Astrocyte (in vitro differentiated cells and primary cell): Measurements from ENCODE around the gene DUSP1. TPM values are rescaled to one million over a fixed set of nuclear protein-coding genes. Genes with fewer than 3 reads are reported as not detected.

Experiments used
- DNase-seq: peaks from one replicate; pipeline ENCODE4 v3.0.0-alpha.2; 2010; ENCODE audit warnings: low read depth
- FAIRE-seq: peaks from 2 replicates; lab custom pipeline; 2011; peaks lifted over from hg19 to GRCh38; lab: Jason Lieb, UNC
- H2AFZ ChIP-seq: 2 replicates; pipeline ENCODE4 v1.6.0; 2012; ENCODE audit warnings: low read depth, low read length, inconsistent platforms
- H3K27ac ChIP-seq: 2 replicates; pipeline ENCODE4 v1.5.1; 2011; ENCODE audit warnings: low read depth, low read length, inconsistent platforms
- H3K27me3 ChIP-seq: 2 replicates; pipeline ENCODE4 v1.6.0; 2011; ENCODE audit warnings: low read length, inconsistent platforms; ENCODE audit not compliant: insufficient read depth
- H3K36me3 ChIP-seq: 2 replicates; pipeline ENCODE4 v1.5.1; 2011; ENCODE audit warnings: low read length, inconsistent platforms; ENCODE audit not compliant: insufficient read depth
- H3K4me1 ChIP-seq: 2 replicates; pipeline ENCODE4 v1.5.1; 2011; ENCODE audit warnings: low read length, inconsistent platforms; ENCODE audit not compliant: insufficient read depth
- H3K4me2 ChIP-seq: 2 replicates; pipeline ENCODE4 v1.6.0; 2012; ENCODE audit warnings: low read length, inconsistent platforms
- H3K4me3 ChIP-seq: 2 replicates; pipeline ENCODE4 v1.5.1; 2011; ENCODE audit warnings: low read depth, mild to moderate bottlenecking, low read length, inconsistent platforms; ENCODE audit not compliant: insufficient read depth
- H3K79me2 ChIP-seq: 2 replicates; pipeline ENCODE4 v1.6.0; 2012; ENCODE audit warnings: mild to moderate bottlenecking, low read length, inconsistent platforms; ENCODE audit not compliant: insufficient read depth
- H3K9ac ChIP-seq: 2 replicates; pipeline ENCODE4 v1.6.0; 2012; ENCODE audit warnings: mild to moderate bottlenecking, low read length, inconsistent platforms
- H3K9me3 ChIP-seq: 2 replicates; pipeline ENCODE4 v1.5.1; 2012; ENCODE audit warnings: low read depth, mild to moderate bottlenecking, low read length, inconsistent platforms; ENCODE audit not compliant: insufficient read depth
- H4K20me1 ChIP-seq: 2 replicates; pipeline ENCODE4 v1.6.0; 2012; ENCODE audit warnings: low read length, inconsistent platforms; ENCODE audit not compliant: insufficient read depth
- H3K27ac Mint-ChIP-seq: one replicate; pipeline ENCODE4 v1.8.0; 2021; ENCODE audit warnings: mild to moderate bottlenecking, mixed read lengths; ENCODE audit not compliant: unreplicated experiment
- H3K27me3 Mint-ChIP-seq: one replicate; pipeline ENCODE4 v1.8.0; 2021; ENCODE audit warnings: low read depth, mixed read lengths; ENCODE audit not compliant: unreplicated experiment
- H3K36me3 Mint-ChIP-seq: one replicate; pipeline ENCODE4 v1.8.0; 2021; ENCODE audit warnings: low read depth, mixed read lengths; ENCODE audit not compliant: unreplicated experiment
- H3K4me1 Mint-ChIP-seq: one replicate; pipeline ENCODE4 v1.8.0; 2021; ENCODE audit warnings: low read depth, mixed read lengths; ENCODE audit not compliant: unreplicated experiment
- H3K4me3 Mint-ChIP-seq: one replicate; pipeline ENCODE4 v1.8.0; 2021; ENCODE audit warnings: mild to moderate bottlenecking, moderate library complexity, mixed read lengths; ENCODE audit not compliant: unreplicated experiment
- H3K9me3 Mint-ChIP-seq: one replicate; pipeline ENCODE4 v1.8.0; 2021; ENCODE audit warnings: mild to moderate bottlenecking, mixed read lengths; ENCODE audit not compliant: unreplicated experiment
- CTCF ChIP-seq: IDR thresholded peaks from 2 replicates; pipeline ENCODE4 v1.5.1; 2011; ENCODE audit warnings: low read depth, mild to moderate bottlenecking, inconsistent platforms, low read length, moderate library complexity; ENCODE audit not compliant: insufficient read depth
- EZH2 ChIP-seq: IDR thresholded peaks from 2 replicates; pipeline ENCODE4 v1.6.1; 2012; ENCODE audit warnings: mild to moderate bottlenecking, low read length, inconsistent platforms; ENCODE audit not compliant: insufficient read depth
- total RNA-seq: library from RNA; stranded (reverse); gene quantifications from 2 replicates; pipeline ENCODE4 v1.2.1, GENCODE V29; 2021

The DUSP1 gene
- total RNA-seq, 1 donor from 2014 or later = 90.1 TPM

- peaks cover 38% of the 10 kb centered on the region for H3K79me2 ChIP-seq
- no peaks in the 10 kb centered on the region for H3K9me3 ChIP-seq
- peaks cover 25% of the 10 kb centered on the region for H3K36me3 ChIP-seq
- H3K4me1 Mint-ChIP-seq = peaks cover 37% of the 10 kb centered on the region
- H3K27ac Mint-ChIP-seq = peak overlapping the region; percentile 92
- no peaks in the 10 kb centered on the region for H3K9me3 Mint-ChIP-seq
- FAIRE-seq (no peak), DNase-seq (peak; percentile 83)
- no peaks in the 10 kb centered on the region for H3K27me3 Mint-ChIP-seq
- peak overlapping the region; percentile 98 for H3K9ac ChIP-seq
- no peak overlapping the region for H2AFZ ChIP-seq
- H3K4me2 ChIP-seq = peak overlapping the region; percentile 91
- no peak for TF ChIP-seq CTCF
- TF ChIP-seq EZH2 = no peak
- H3K27me3 ChIP-seq = no peaks in the 10 kb centered on the region
- peak overlapping the region; percentile 99 for H3K4me3 Mint-ChIP-seq
- peak overlapping the region; percentile 96 for H3K4me3 ChIP-seq
- H4K20me1 ChIP-seq = peaks cover 48% of the 10 kb centered on the region
- H3K36me3 Mint-ChIP-seq = peaks cover 16% of the 10 kb centered on the region
- H3K4me1 ChIP-seq = peaks cover 31% of the 10 kb centered on the region
- peak overlapping the region; percentile 95 for H3K27ac ChIP-seq
Measured at GRCh38 chr5:172766287-172767108, 4.5 kb downstream of the DUSP1 start.

- Mint-ChIP-seq H3K4me1 (peaks cover 37% of the 10 kb centered on the region), H3K27ac (peak overlapping the region; percentile 92), H3K9me3 (no peaks in the 10 kb centered on the region), H3K4me3 (peak overlapping the region; percentile 82), H3K36me3 (peaks cover 16% of the 10 kb centered on the region), H3K27me3 (no peaks in the 10 kb centered on the region)
- Histone ChIP-seq H3K27me3 (no peaks in the 10 kb centered on the region), H4K20me1 (peaks cover 48% of the 10 kb centered on the region), H3K79me2 (peaks cover 37% of the 10 kb centered on the region), H3K4me2 (peak overlapping the region; percentile 91), H2AFZ (no peak overlapping the region), H3K27ac (peak overlapping the region; percentile 95), H3K36me3 (peaks cover 25% of the 10 kb centered on the region), H3K4me1 (peaks cover 29% of the 10 kb centered on the region), H3K9ac (peak overlapping the region; percentile 98), H3K9me3 (no peaks in the 10 kb centered on the region), H3K4me3 (peak overlapping the region; percentile 96)
- TF ChIP-seq CTCF (no peak), EZH2 (no peak)
- FAIRE-seq (peak; percentile 39), DNase-seq (peak; percentile 80)
Measured at GRCh38 chr5:172765766-172766286, 5.2 kb downstream of the DUSP1 start.
